Effector memory CD4-positive, alpha-beta T cell (primary cell): ENCODE measurements around the gene MICU1.
A peak's percentile ranks its signal among the peaks of the same experiment; 100 is the strongest.
"Not testable (repeated sequence)": the region's sequence is repeated elsewhere in the genome, so short reads cannot be mapped to it uniquely, and the experiment has no call there.

Experiments
- DNase-seq, 3 donors: peaks; one replicate each; pipeline ENCODE4 v3.0.0-alpha.2; 2020
- H3K27ac ChIP-seq: 2 replicates; pipeline ENCODE4 v1.7.0; 2013; ENCODE audit warnings: mild to moderate bottlenecking, low read length, moderate library complexity; ENCODE audit not compliant: insufficient read depth, poor library complexity, severe bottlenecking
- H3K27me3 ChIP-seq: replicated peaks from 2 replicates; pipeline ENCODE4 v1.7.0; 2013; ENCODE audit warnings: mild to moderate bottlenecking, low read length; ENCODE audit not compliant: insufficient read depth, control insufficient read depth, poor library complexity, severe bottlenecking
- H3K36me3 ChIP-seq: 2 replicates; pipeline ENCODE4 v1.7.0; 2013; ENCODE audit warnings: mild to moderate bottlenecking, low read length, moderate library complexity; ENCODE audit not compliant: control insufficient read depth, insufficient read depth
- H3K4me1 ChIP-seq: 2 replicates; pipeline ENCODE4 v1.7.0; 2013; ENCODE audit warnings: low read length, mild to moderate bottlenecking; ENCODE audit not compliant: control insufficient read depth, insufficient read depth, poor library complexity, severe bottlenecking
- H3K4me3 ChIP-seq: 2 replicates; pipeline ENCODE4 v1.7.0; 2013; ENCODE audit warnings: low read length, low read depth, mild to moderate bottlenecking; ENCODE audit not compliant: insufficient read depth, poor library complexity, severe bottlenecking
- H3K9me3 ChIP-seq: 2 replicates; pipeline ENCODE4 v1.7.0; 2013; ENCODE audit warnings: mild to moderate bottlenecking, low read length, moderate library complexity; ENCODE audit not compliant: control insufficient read depth

MICU1 gene

GRCh38 chr10:72354356-72355213 lies 271.3 kb downstream of the MICU1 start, which contains the start of gene DNAJB12:
Gene DNAJB12, minus strand, starts transcription at chr10:72354919. Its CDS starts 22 bp downstream, at chr10:72354897.
- Histone ChIP-seq H3K4me3 (peak within 1 kb of the TSS; percentile 68), H3K9me3 (no peaks in the 10 kb centered on the region), H3K36me3 (peaks cover 3% of the 10 kb centered on the region), H3K27ac (peak within 1 kb of the TSS; percentile 89), H3K27me3 (no peaks in the 10 kb centered on the region), H3K4me1 (peaks cover 17% of the 10 kb centered on the region)
- DNase-seq, result peak; percentile 75 to 86 (median 82)

DNA sequence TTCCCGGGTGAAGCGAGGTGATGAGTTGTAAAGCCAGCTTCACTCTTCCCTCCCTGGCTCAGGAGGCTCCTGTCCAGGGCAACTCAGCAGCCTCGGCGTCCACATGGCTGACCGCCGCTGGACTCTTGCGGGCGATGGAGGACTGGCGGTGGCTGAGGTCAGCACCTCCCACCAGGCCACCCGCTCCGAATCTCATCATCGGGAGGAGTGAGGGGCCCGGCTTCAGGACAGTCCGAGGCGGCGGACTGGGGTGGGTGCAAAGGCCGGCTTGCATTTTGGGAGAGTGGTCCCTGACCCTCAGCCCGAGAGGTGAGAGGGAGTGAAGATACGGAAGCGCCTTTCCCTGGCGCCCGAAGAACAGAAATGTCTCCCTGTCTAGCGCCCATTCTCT lies 271.9 kb downstream of the MICU1 start:
- Histone ChIP-seq H3K4me3 (peak overlapping the region; percentile 68), H3K27me3 (no peaks in the 10 kb centered on the region), H3K9me3 (no peaks in the 10 kb centered on the region), H3K27ac (peak overlapping the region; percentile 89), H3K36me3 (peaks cover 4% of the 10 kb centered on the region), H3K4me1 (peaks cover 17% of the 10 kb centered on the region)
- no peak for DNase-seq

GRCh38 chr10:72353028-72353964 lies 272.6 kb downstream of the MICU1 start:
- peaks cover 17% of the 10 kb centered on the region for H3K4me1 ChIP-seq
- no peak for DNase-seq
- peaks cover 11% of the 10 kb centered on the region for H3K36me3 ChIP-seq
- H3K4me3 ChIP-seq, result peak overlapping the region; percentile 68
- no peaks in the 10 kb centered on the region for H3K9me3 ChIP-seq
- peak overlapping the region; percentile 89 for H3K27ac ChIP-seq
- no peaks in the 10 kb centered on the region for H3K27me3 ChIP-seq

DNA sequence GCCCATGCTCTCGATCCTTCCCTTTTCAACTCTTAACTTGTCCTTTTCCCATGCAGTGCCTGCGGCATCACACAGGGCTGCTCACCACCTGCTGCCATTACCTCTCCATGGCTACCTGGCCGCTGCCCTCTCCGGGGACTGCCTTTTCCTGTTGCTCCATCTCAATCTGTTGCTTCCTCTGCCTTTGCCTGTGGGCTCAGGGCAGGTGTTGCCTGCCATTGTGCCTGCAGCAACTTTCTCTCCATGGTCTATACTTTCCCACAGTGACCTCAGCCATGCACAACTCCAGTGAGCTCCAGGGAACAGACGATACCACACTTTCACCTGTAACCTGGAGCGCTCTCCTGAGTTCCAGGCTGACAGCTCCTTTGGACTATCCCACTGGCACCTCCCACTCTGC lies 274.4 kb downstream of the MICU1 start:
- H3K9me3 ChIP-seq, result no peaks in the 10 kb centered on the region
- H3K4me3 ChIP-seq, result no peak overlapping the region
- H3K4me1 ChIP-seq, result peaks cover 17% of the 10 kb centered on the region
- H3K27me3 ChIP-seq, result no peaks in the 10 kb centered on the region
- H3K27ac ChIP-seq, result no peak overlapping the region
- no peak for DNase-seq
- H3K36me3 ChIP-seq, result peaks cover 12% of the 10 kb centered on the region

GRCh38 chr10:72349438-72349837 lies 276.4 kb downstream of the MICU1 start:
- H3K4me3 ChIP-seq, result no peak overlapping the region
- DNase-seq, result no peak
- H3K4me1 ChIP-seq, result peaks cover 19% of the 10 kb centered on the region
- no peaks in the 10 kb centered on the region for H3K27me3 ChIP-seq
- H3K36me3 ChIP-seq, result peaks cover 13% of the 10 kb centered on the region
- no peak overlapping the region for H3K27ac ChIP-seq
- H3K9me3 ChIP-seq, result no peaks in the 10 kb centered on the region

GRCh38 chr10:72348282-72348681 lies 277.6 kb downstream of the MICU1 start:
- H3K36me3 ChIP-seq, result peaks cover 24% of the 10 kb centered on the region
- no peak for DNase-seq
- no peak overlapping the region for H3K4me3 ChIP-seq
- peaks cover 12% of the 10 kb centered on the region for H3K4me1 ChIP-seq
- no peak overlapping the region for H3K27ac ChIP-seq
- H3K9me3 ChIP-seq, result no peaks in the 10 kb centered on the region
- no peaks in the 10 kb centered on the region for H3K27me3 ChIP-seq

GRCh38 chr10:72346117-72346516 lies 279.8 kb downstream of the MICU1 start:
- not testable (repeated sequence) for H3K9me3 ChIP-seq, H3K4me3 ChIP-seq, DNase-seq, H3K4me1 ChIP-seq, H3K27me3 ChIP-seq, H3K27ac ChIP-seq
- peaks cover 35% of the 10 kb centered on the region for H3K36me3 ChIP-seq

DNA sequence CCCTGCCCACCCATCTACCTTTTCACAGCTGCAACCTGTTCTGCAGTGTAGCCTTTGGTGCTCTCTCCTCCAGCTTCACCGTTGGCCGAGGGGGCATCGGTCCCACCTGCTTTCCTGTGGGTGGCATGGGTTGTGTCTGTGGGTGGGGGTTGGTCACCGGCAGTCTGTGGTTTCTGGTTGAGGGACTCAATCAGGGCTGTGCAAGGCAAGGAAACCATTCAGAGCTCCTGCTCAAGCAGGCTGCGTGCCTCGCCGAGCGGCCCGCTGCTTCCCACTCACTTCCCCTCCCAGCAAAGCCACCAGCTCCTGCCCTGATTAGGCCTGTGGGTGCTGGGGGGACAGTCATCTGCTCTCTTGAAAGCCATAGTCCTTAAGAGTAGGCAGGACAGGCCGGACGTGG lies 280.9 kb downstream of the MICU1 start:
- Histone ChIP-seq H3K27me3 (no peaks in the 10 kb centered on the region), H3K4me3 (no peak overlapping the region), H3K4me1 (peaks cover 6% of the 10 kb centered on the region), H3K36me3 (peaks cover 38% of the 10 kb centered on the region), H3K27ac (no peak overlapping the region), H3K9me3 (no peaks in the 10 kb centered on the region)
- DNase-seq, result no peak

- H3K4me3 ChIP-seq, result no peak overlapping the region
- no peaks in the 10 kb centered on the region for H3K9me3 ChIP-seq
- no peaks in the 10 kb centered on the region for H3K27me3 ChIP-seq
- peaks cover 40% of the 10 kb centered on the region for H3K36me3 ChIP-seq
- peaks cover 6% of the 10 kb centered on the region for H3K4me1 ChIP-seq
- DNase-seq, result no peak
- no peak overlapping the region for H3K27ac ChIP-seq
These were observed 283.0 kb downstream of the MICU1 start for GRCh38 chr10:72342911-72343310.
